ENCODE data around the gene SLC22A23.

DNA sequence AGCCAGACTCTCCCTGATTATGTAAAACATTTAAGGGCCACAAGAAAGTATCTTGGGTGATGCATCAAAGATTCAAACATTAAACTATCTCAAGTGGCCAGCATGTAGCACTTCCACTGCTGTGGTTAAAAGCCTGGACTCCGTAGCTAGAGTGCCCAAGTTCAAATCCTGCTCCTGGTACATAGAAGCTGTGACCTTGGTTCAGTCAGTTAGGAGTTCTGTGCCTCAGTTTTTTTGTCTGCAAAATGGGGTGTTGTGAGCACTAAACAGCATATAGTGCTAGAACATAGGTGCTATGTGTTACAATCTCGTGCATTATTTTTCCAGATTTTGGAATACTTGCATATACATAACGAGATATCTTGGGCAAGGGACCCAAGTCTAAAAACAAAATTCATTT lies 129.4 kb downstream of the SLC22A23 start:
- TF ChIP-seq, protein P1, sequence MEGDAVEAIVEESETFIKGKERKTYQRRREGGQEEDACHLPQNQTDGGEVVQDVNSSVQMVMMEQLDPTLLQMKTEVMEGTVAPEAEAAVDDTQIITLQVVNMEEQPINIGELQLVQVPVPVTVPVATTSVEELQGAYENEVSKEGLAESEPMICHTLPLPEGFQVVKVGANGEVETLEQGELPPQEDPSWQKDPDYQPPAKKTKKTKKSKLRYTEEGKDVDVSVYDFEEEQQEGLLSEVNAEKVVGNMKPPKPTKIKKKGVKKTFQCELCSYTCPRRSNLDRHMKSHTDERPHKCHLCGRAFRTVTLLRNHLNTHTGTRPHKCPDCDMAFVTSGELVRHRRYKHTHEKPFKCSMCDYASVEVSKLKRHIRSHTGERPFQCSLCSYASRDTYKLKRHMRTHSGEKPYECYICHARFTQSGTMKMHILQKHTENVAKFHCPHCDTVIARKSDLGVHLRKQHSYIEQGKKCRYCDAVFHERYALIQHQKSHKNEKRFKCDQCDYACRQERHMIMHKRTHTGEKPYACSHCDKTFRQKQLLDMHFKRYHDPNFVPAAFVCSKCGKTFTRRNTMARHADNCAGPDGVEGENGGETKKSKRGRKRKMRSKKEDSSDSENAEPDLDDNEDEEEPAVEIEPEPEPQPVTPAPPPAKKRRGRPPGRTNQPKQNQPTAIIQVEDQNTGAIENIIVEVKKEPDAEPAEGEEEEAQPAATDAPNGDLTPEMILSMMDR (conservative IDR thresholded peaks at IDR 0.05; ENCODE audit: low read depth in 2 of 2): no peak
- no peak for TF ChIP-seq EZH2 (IDR thresholded peaks at IDR 0.05; ENCODE audit: low read depth, unreplicated experiment)
- TF ChIP-seq JUNB (IDR thresholded peaks at IDR 0.05; ENCODE audit: unreplicated experiment): no peak
- TF ChIP-seq, protein P2, sequence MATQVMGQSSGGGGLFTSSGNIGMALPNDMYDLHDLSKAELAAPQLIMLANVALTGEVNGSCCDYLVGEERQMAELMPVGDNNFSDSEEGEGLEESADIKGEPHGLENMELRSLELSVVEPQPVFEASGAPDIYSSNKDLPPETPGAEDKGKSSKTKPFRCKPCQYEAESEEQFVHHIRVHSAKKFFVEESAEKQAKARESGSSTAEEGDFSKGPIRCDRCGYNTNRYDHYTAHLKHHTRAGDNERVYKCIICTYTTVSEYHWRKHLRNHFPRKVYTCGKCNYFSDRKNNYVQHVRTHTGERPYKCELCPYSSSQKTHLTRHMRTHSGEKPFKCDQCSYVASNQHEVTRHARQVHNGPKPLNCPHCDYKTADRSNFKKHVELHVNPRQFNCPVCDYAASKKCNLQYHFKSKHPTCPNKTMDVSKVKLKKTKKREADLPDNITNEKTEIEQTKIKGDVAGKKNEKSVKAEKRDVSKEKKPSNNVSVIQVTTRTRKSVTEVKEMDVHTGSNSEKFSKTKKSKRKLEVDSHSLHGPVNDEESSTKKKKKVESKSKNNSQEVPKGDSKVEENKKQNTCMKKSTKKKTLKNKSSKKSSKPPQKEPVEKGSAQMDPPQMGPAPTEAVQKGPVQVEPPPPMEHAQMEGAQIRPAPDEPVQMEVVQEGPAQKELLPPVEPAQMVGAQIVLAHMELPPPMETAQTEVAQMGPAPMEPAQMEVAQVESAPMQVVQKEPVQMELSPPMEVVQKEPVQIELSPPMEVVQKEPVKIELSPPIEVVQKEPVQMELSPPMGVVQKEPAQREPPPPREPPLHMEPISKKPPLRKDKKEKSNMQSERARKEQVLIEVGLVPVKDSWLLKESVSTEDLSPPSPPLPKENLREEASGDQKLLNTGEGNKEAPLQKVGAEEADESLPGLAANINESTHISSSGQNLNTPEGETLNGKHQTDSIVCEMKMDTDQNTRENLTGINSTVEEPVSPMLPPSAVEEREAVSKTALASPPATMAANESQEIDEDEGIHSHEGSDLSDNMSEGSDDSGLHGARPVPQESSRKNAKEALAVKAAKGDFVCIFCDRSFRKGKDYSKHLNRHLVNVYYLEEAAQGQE (IDR thresholded peaks at IDR 0.05; ENCODE audit: unreplicated experiment): no peak
- no peak for TF ChIP-seq EZH2phosphoT487 (IDR thresholded peaks at IDR 0.05; ENCODE audit: unreplicated experiment)
- TF ChIP-seq ZNF114 (CRISPR knock-in tag; IDR thresholded peaks at IDR 0.05): no peak
- no peak for TF ChIP-seq POLR2AphosphoS5 (IDR thresholded peaks at IDR 0.05; ENCODE audit: low read depth)
- no peak for TF ChIP-seq CREB1 (CRISPR knock-in tag; IDR thresholded peaks at IDR 0.05; ENCODE audit: low read depth)
